ENCODE data around the gene PCYT1B. TPM values are rescaled to one million over a fixed set of nuclear protein-coding genes. Genes with fewer than 3 reads are reported as not detected.
"Not testable (repeated sequence)": the region's sequence is repeated elsewhere in the genome, so short reads cannot be mapped to it uniquely, and the experiment has no call there.

PCYT1B gene
- total RNA-seq, 5 donors from 2014 or later (not counting 1 experiment from before 2014, with no cell fraction given), result 0.06 to 0.50 TPM; not detected in 3

GRCh38 chrX:24661292-24661691, 14.1 kb upstream of the PCYT1B start:
- Histone ChIP-seq H3K4me1 (ENCODE audit: control insufficient read depth in 1 of 2, extremely low read depth in 1 of 2, insufficient read depth in 2 of 2, low read length in 2 of 2) (no peaks in the 10 kb centered on the region), H3K27ac (ENCODE audit: low read length) (no peak overlapping the region), H3K4me3 (ENCODE audit: control insufficient read depth in 1 of 2, extremely low read depth in 1 of 2, low read length in 1 of 2) (no peak overlapping the region), H3K36me3 (ENCODE audit: control insufficient read depth in 2 of 2, extremely low read depth in 1 of 2, insufficient read depth in 1 of 2, low read length in 1 of 2) (no peaks in the 10 kb centered on the region), H3K27me3 (replicated peaks in 1 of 2; ENCODE audit: control insufficient read depth in 2 of 2, extremely low read depth in 1 of 2, insufficient read depth in 2 of 2, low read length in 1 of 2) (no peaks in the 10 kb centered on the region), H3K9me3 (no peaks in the 10 kb centered on the region)
- Mint-ChIP-seq H3K36me3 (no peaks in the 10 kb centered on the region), H3K4me1 (no peaks in the 10 kb centered on the region), H3K9me3 (no peaks in the 10 kb centered on the region), H3K4me3 (no peak overlapping the region), H3K27me3 (peaks cover 0 to 17% of the 10 kb centered on the region in 2 donors), H3K27ac (no peak overlapping the region)
- ChIA-PET CTCF (no interaction called here), POLR2A (no interaction called here)
- no peak for DNase-seq
- no peak for ATAC-seq (replicated peaks in 1 of 4)

GRCh38 chrX:24659646-24660045, 12.5 kb upstream of the PCYT1B start:
- no CpG with 5 or more reads among the region's 3 CpGs for WGBS (ENCODE audit: insufficient coverage)
- DNase-seq (no peak), ATAC-seq (replicated peaks in 1 of 4) (no peak)
- H3K4me1 ChIP-seq (ENCODE audit: control insufficient read depth in 1 of 2, extremely low read depth in 1 of 2, insufficient read depth in 2 of 2, low read length in 2 of 2), result no peaks in the 10 kb centered on the region
- no peak overlapping the region for H3K4me3 Mint-ChIP-seq
- no peaks in the 10 kb centered on the region for H3K27me3 ChIP-seq (replicated peaks in 1 of 2; ENCODE audit: control insufficient read depth in 2 of 2, extremely low read depth in 1 of 2, insufficient read depth in 2 of 2, low read length in 1 of 2)
- H3K27ac Mint-ChIP-seq, result no peak overlapping the region
- no peaks in the 10 kb centered on the region for H3K4me1 Mint-ChIP-seq
- no peaks in the 10 kb centered on the region for H3K36me3 ChIP-seq (ENCODE audit: control insufficient read depth in 2 of 2, extremely low read depth in 1 of 2, insufficient read depth in 1 of 2, low read length in 1 of 2)
- H3K9me3 Mint-ChIP-seq, result no peaks in the 10 kb centered on the region
- CTCF ChIA-PET, result no interaction called here
- no peaks in the 10 kb centered on the region for H3K36me3 Mint-ChIP-seq
- POLR2A ChIA-PET, result no interaction called here
- H3K4me3 ChIP-seq (ENCODE audit: control insufficient read depth in 1 of 2, extremely low read depth in 1 of 2, low read length in 1 of 2), result no peak overlapping the region
- no peak overlapping the region for H3K27ac ChIP-seq (ENCODE audit: low read length)
- H3K9me3 ChIP-seq, result no peaks in the 10 kb centered on the region
- peaks cover 0 to 11% of the 10 kb centered on the region in 2 donors for H3K27me3 Mint-ChIP-seq

- Mint-ChIP-seq H3K36me3 (no peaks in the 10 kb centered on the region), H3K4me3 (no peak overlapping the region), H3K9me3 (no peaks in the 10 kb centered on the region), H3K4me1 (no peaks in the 10 kb centered on the region), H3K27ac (no peak overlapping the region), H3K27me3 (peaks cover 0 to 8% of the 10 kb centered on the region in 2 donors)
- Histone ChIP-seq H3K27ac (ENCODE audit: low read length) (no peak overlapping the region), H3K4me1 (ENCODE audit: control insufficient read depth in 1 of 2, extremely low read depth in 1 of 2, insufficient read depth in 2 of 2, low read length in 2 of 2) (no peaks in the 10 kb centered on the region), H3K27me3 (replicated peaks in 1 of 2; ENCODE audit: control insufficient read depth in 2 of 2, extremely low read depth in 1 of 2, insufficient read depth in 2 of 2, low read length in 1 of 2) (no peaks in the 10 kb centered on the region), H3K36me3 (ENCODE audit: control insufficient read depth in 2 of 2, extremely low read depth in 1 of 2, insufficient read depth in 1 of 2, low read length in 1 of 2) (no peaks in the 10 kb centered on the region), H3K4me3 (ENCODE audit: control insufficient read depth in 1 of 2, extremely low read depth in 1 of 2, low read length in 1 of 2) (no peak overlapping the region), H3K9me3 (no peaks in the 10 kb centered on the region)
- ATAC-seq (replicated peaks in 1 of 4) (no peak), DNase-seq (no peak)
- WGBS (ENCODE audit: insufficient coverage), result no CpG with 5 or more reads among the region's 1 CpG
- ChIA-PET POLR2A (no interaction called here), CTCF (no interaction called here)
Observed at GRCh38 chrX:24659106-24659505, 12.0 kb upstream of the PCYT1B start.

GRCh38 chrX:24658421-24658820, 11.3 kb upstream of the PCYT1B start:
- H3K9me3 Mint-ChIP-seq, result no peaks in the 10 kb centered on the region
- no peaks in the 10 kb centered on the region for H3K36me3 Mint-ChIP-seq
- ChIA-PET POLR2A (no interaction called here), CTCF (interaction anchor here in 1 of 2 donors (0.6 kb wide), 1 partner anchor 18 kb away, joined by 7 read pairs; no protein-coding TSS in a partner anchor)
- Histone ChIP-seq H3K36me3 (ENCODE audit: control insufficient read depth in 2 of 2, extremely low read depth in 1 of 2, insufficient read depth in 1 of 2, low read length in 1 of 2) (no peaks in the 10 kb centered on the region), H3K4me1 (ENCODE audit: control insufficient read depth in 1 of 2, extremely low read depth in 1 of 2, insufficient read depth in 2 of 2, low read length in 2 of 2) (no peaks in the 10 kb centered on the region), H3K9me3 (no peaks in the 10 kb centered on the region), H3K27ac (ENCODE audit: low read length) (no peak overlapping the region), H3K27me3 (replicated peaks in 1 of 2; ENCODE audit: control insufficient read depth in 2 of 2, extremely low read depth in 1 of 2, insufficient read depth in 2 of 2, low read length in 1 of 2) (no peaks in the 10 kb centered on the region), H3K4me3 (ENCODE audit: control insufficient read depth in 1 of 2, extremely low read depth in 1 of 2, low read length in 1 of 2) (no peak overlapping the region)
- no peak overlapping the region for H3K4me3 Mint-ChIP-seq
- no peaks in the 10 kb centered on the region for H3K4me1 Mint-ChIP-seq
- no peak overlapping the region for H3K27ac Mint-ChIP-seq
- DNase-seq (no peak), ATAC-seq (replicated peaks in 1 of 4) (no peak)
- peaks cover 0 to 4% of the 10 kb centered on the region in 2 donors for H3K27me3 Mint-ChIP-seq

- no peaks in the 10 kb centered on the region for H3K36me3 ChIP-seq (ENCODE audit: control insufficient read depth in 2 of 2, extremely low read depth in 1 of 2, insufficient read depth in 1 of 2, low read length in 1 of 2)
- no peaks in the 10 kb centered on the region for H3K9me3 Mint-ChIP-seq
- H3K9me3 ChIP-seq, result no peaks in the 10 kb centered on the region
- CTCF ChIA-PET, result no interaction called here
- ATAC-seq (replicated peaks in 1 of 4) (no peak), DNase-seq (no peak)
- H3K4me3 Mint-ChIP-seq, result no peak overlapping the region
- H3K27me3 Mint-ChIP-seq, result peaks cover 0 to 4% of the 10 kb centered on the region in 2 donors
- H3K27ac Mint-ChIP-seq, result no peak overlapping the region
- H3K4me1 ChIP-seq (ENCODE audit: control insufficient read depth in 1 of 2, extremely low read depth in 1 of 2, insufficient read depth in 2 of 2, low read length in 2 of 2), result no peaks in the 10 kb centered on the region
- no peaks in the 10 kb centered on the region for H3K4me1 Mint-ChIP-seq
- POLR2A ChIA-PET, result no interaction called here
- H3K27ac ChIP-seq (ENCODE audit: low read length), result no peak overlapping the region
- H3K27me3 ChIP-seq (replicated peaks in 1 of 2; ENCODE audit: control insufficient read depth in 2 of 2, extremely low read depth in 1 of 2, insufficient read depth in 2 of 2, low read length in 1 of 2), result no peaks in the 10 kb centered on the region
- WGBS (ENCODE audit: insufficient coverage), result no CpG with 5 or more reads among the region's 6 CpGs
- no peak overlapping the region for H3K4me3 ChIP-seq (ENCODE audit: control insufficient read depth in 1 of 2, extremely low read depth in 1 of 2, low read length in 1 of 2)
- H3K36me3 Mint-ChIP-seq, result no peaks in the 10 kb centered on the region
Observed at GRCh38 chrX:24657671-24658386, 10.7 kb upstream of the PCYT1B start.

GRCh38 chrX:24655679-24656078, 8.5 kb upstream of the PCYT1B start:
- H3K9me3 Mint-ChIP-seq; H3K4me3 ChIP-seq (ENCODE audit: control insufficient read depth in 1 of 2, extremely low read depth in 1 of 2, low read length in 1 of 2); H3K27ac Mint-ChIP-seq; H3K27ac ChIP-seq (ENCODE audit: low read length); H3K4me1 ChIP-seq (ENCODE audit: control insufficient read depth in 1 of 2, extremely low read depth in 1 of 2, insufficient read depth in 2 of 2, low read length in 2 of 2); ATAC-seq (replicated peaks in 1 of 4); H3K36me3 ChIP-seq (ENCODE audit: control insufficient read depth in 2 of 2, extremely low read depth in 1 of 2, insufficient read depth in 1 of 2, low read length in 1 of 2); H3K4me1 Mint-ChIP-seq; H3K27me3 ChIP-seq (replicated peaks in 1 of 2; ENCODE audit: control insufficient read depth in 2 of 2, extremely low read depth in 1 of 2, insufficient read depth in 2 of 2, low read length in 1 of 2); DNase-seq; H3K36me3 Mint-ChIP-seq; CTCF ChIA-PET; H3K9me3 ChIP-seq; H3K27me3 Mint-ChIP-seq; POLR2A ChIA-PET; H3K4me3 Mint-ChIP-seq: not testable (repeated sequence)
- 100% methylated on average over 1 of the region's 9 CpGs for WGBS (ENCODE audit: insufficient coverage)

GRCh38 chrX:24651783-24652182, 4.6 kb upstream of the PCYT1B start:
- Histone ChIP-seq H3K9me3 (no peaks in the 10 kb centered on the region), H3K27me3 (replicated peaks in 1 of 2; ENCODE audit: control insufficient read depth in 2 of 2, extremely low read depth in 1 of 2, insufficient read depth in 2 of 2, low read length in 1 of 2) (peaks cover 0 to 7% of the 10 kb centered on the region in 2 experiments), H3K4me3 (ENCODE audit: control insufficient read depth in 1 of 2, extremely low read depth in 1 of 2, low read length in 1 of 2) (no peak overlapping the region), H3K27ac (ENCODE audit: low read length) (no peak overlapping the region), H3K4me1 (ENCODE audit: control insufficient read depth in 1 of 2, extremely low read depth in 1 of 2, insufficient read depth in 2 of 2, low read length in 2 of 2) (peaks cover 2 to 10% of the 10 kb centered on the region in 2 experiments), H3K36me3 (ENCODE audit: control insufficient read depth in 2 of 2, extremely low read depth in 1 of 2, insufficient read depth in 1 of 2, low read length in 1 of 2) (no peaks in the 10 kb centered on the region)
- ChIA-PET CTCF (no interaction called here), POLR2A (no interaction called here)
- Mint-ChIP-seq H3K27me3 (peaks cover 15 to 18% of the 10 kb centered on the region in 2 donors), H3K4me1 (peaks cover 7 to 11% (median 8%) of the 10 kb centered on the region in 3 donors), H3K27ac (no peak overlapping the region), H3K4me3 (no peak overlapping the region), H3K36me3 (no peaks in the 10 kb centered on the region), H3K9me3 (no peaks in the 10 kb centered on the region)
- ATAC-seq (replicated peaks in 1 of 4) (no peak), DNase-seq (no peak)
- WGBS (ENCODE audit: insufficient coverage), result no CpG with 5 or more reads among the region's 2 CpGs

Measured in T-cell (primary cell).